Psoas muscle (tissue), 8 donors: ENCODE measurements around the gene EML4. TPM values are rescaled to one million over a fixed set of nuclear protein-coding genes. Genes with fewer than 3 reads are reported as not detected.
"Not testable (repeated sequence)": the region's sequence is repeated elsewhere in the genome, so short reads cannot be mapped to it uniquely, and the experiment has no call there.

Source experiments
- ATAC-seq, 4 donors: fragments of 200-7000 bp; cut with Tn5 transposase; one replicate each; pipeline ENCODE4 v1.9.1; 2020; ENCODE audit warnings: moderate library complexity in 3 of 4, mild to moderate bottlenecking in 2 of 4
- DNase-seq, 2 donors: peaks; one replicate each; pipeline ENCODE4 v3.0.0-alpha.2; 2020
- H3K27ac ChIP-seq: fragments of 200-600 bp; one replicate; pipeline ENCODE4 v1.8.0; 2022
- H3K27me3 ChIP-seq, 3 donors: fragments of 200-600 bp in 1 of 3; one replicate each; pipeline versions ENCODE4 v1.6.1 to v1.8.0; 2013 to 2022; ENCODE audit warnings: low read length in 2 of 3, mild to moderate bottlenecking in 2 of 3, moderate library complexity in 1 of 3; ENCODE audit not compliant: insufficient read depth in 3 of 3
- H3K36me3 ChIP-seq, 2 donors: fragments of 200-600 bp in 1 of 2; one replicate each; pipeline versions ENCODE4 v1.6.1 to v1.8.0; 2013 to 2022; ENCODE audit warnings: low read depth in 1 of 2, mild to moderate bottlenecking in 1 of 2, moderate library complexity in 1 of 2; ENCODE audit not compliant: insufficient read depth in 1 of 2
- H3K4me1 ChIP-seq: fragments of 200-600 bp; one replicate; pipeline ENCODE4 v1.8.0; 2022
- H3K4me3 ChIP-seq: fragments of 200-600 bp; one replicate; pipeline ENCODE4 v1.8.0; 2022; ENCODE audit warnings: mild to moderate bottlenecking
- H3K9me3 ChIP-seq: fragments of 200-600 bp; one replicate; pipeline ENCODE4 v1.8.0; 2022
- CTCF ChIP-seq: fragments of 200-600 bp; IDR thresholded peaks from one replicate; pipeline ENCODE4 v1.8.0; 2022; ENCODE audit warnings: antibody characterized with exemption
- WGBS, 3 donors: extraction: QIAGEN DNeasy Blood & Tissue Kit; methylation state at CpG; one replicate each; pipeline versions ENCODE4 v1.1.6 to v1.1.7; 2013; 5-methylcytosine and 5-hydroxymethylcytosine counted together
- intact Hi-C, 2 donors: fragments of 100-400 bp; cut with DNase I; formaldehyde crosslinking; loops; one replicate each; pipeline versions ENCODE4 v1.11.0 to v1.14.2; 2022
- polyA plus RNA-seq, 3 donors: library from polyadenylated mRNA; stranded (reverse); fragments of 200-250 nt; gene quantifications; one replicate each; pipeline ENCODE4 v1.2.3, GENCODE V29; 2013
- total RNA-seq, 4 donors: library from RNA; stranded (reverse); fragmentation: NEBNext Ultra II Directional in 2 of 4; extraction: Animal tissue kit (Norgen Biotek cat#: 25700) in 2 of 4; gene quantifications; one replicate each; pipeline versions ENCODE4 v1.2.1 to v1.2.4, GENCODE V29; 2021 to 2023
- donor health status: healthy with polysubstance abuse.
- donor health status: DM: no; HTN: no; CAD: no; lungs with moderate emphysema.
- donor health status: Bipolar disorder and iron deficiency.
- donor health status: healthy.
- donor health status: DM: yes; HTN: yes; CAD: no.
- donor health status: DM: no; HTN: no; CAD: no.
- donor health status: DM: no; HTN: no; CAD: no.
- donor health status: DM: yes; HTN: yes; CAD: no.

Gene EML4
- total and polyA plus RNA-seq, 7 donors = 2.7 to 8.9 (median 5.0) TPM

- TF ChIP-seq CTCF = no peak
- no peak for ATAC-seq
These were observed 39.7 kb upstream of the EML4 start for GRCh38 chr2:42129487-42129852.

GRCh38 chr2:42129947-42130346 lies 39.2 kb upstream of the EML4 start:
- Histone ChIP-seq H3K27me3 (peaks cover 0 to 17% (median 0%) of the 10 kb centered on the region in 3 donors), H3K36me3 (no peaks in the 10 kb centered on the region), H3K4me1 (peaks cover 17% of the 10 kb centered on the region), H3K4me3 (no peak overlapping the region), H3K9me3 (no peaks in the 10 kb centered on the region), H3K27ac (no peak overlapping the region)
- TF ChIP-seq CTCF = no peak
- intact Hi-C loops = no loop called here
- DNase-seq (no peak), ATAC-seq (no peak)
- WGBS, 3 donors = 95 to 100% (median 97%) methylated on average over 5 of the region's 5 CpGs

More at GRCh38 chr2:42129487-42129852, 39.7 kb upstream of the EML4 start:
- WGBS, 3 donors = 95 to 100% (median 95%) methylated on average over 1 of the region's 1 CpG
- Histone ChIP-seq H3K27me3 (peaks cover 0 to 17% (median 0%) of the 10 kb centered on the region in 3 donors), H3K9me3 (no peaks in the 10 kb centered on the region), H3K36me3 (no peaks in the 10 kb centered on the region), H3K4me3 (no peak overlapping the region), H3K4me1 (peaks cover 17% of the 10 kb centered on the region), H3K27ac (no peak overlapping the region)
- intact Hi-C loops = no loop called here
- DNase-seq = no peak

- H3K27ac ChIP-seq, H3K27me3 ChIP-seq, intact Hi-C loops, H3K4me3 ChIP-seq, H3K36me3 ChIP-seq, ATAC-seq, H3K9me3 ChIP-seq, DNase-seq: not testable (repeated sequence)
- peaks cover 17% of the 10 kb centered on the region for H3K4me1 ChIP-seq
- 97% methylated on average over 9 to 10 of the region's 10 CpGs for WGBS, 3 donors
These were observed 38.3 kb upstream of the EML4 start for GRCh38 chr2:42130858-42131257.

GRCh38 chr2:42132191-42132965 lies 36.8 kb upstream of the EML4 start:
- no peak for TF ChIP-seq CTCF
- WGBS, 3 donors = 27 to 36% (median 34%) methylated on average over 8 of the region's 8 CpGs
- H3K4me1 ChIP-seq = peaks cover 17% of the 10 kb centered on the region
- DNase-seq (no peak), ATAC-seq (peak in 1 of 4 donors; percentile 39)
- H3K36me3 ChIP-seq = no peaks in the 10 kb centered on the region
- peaks cover 0 to 5% (median 0%) of the 10 kb centered on the region in 3 donors for H3K27me3 ChIP-seq
- H3K27ac ChIP-seq = peak overlapping the region; percentile 18
- H3K4me3 ChIP-seq = no peak overlapping the region
- no peaks in the 10 kb centered on the region for H3K9me3 ChIP-seq
- intact Hi-C loops = no loop called here

GRCh38 chr2:42132966-42133641 lies 36.0 kb upstream of the EML4 start:
- ATAC-seq (peak; percentile 79 to 95 (median 90)), DNase-seq (peak; percentile 81 to 89)
- no peak for TF ChIP-seq CTCF
- no peaks in the 10 kb centered on the region for H3K9me3 ChIP-seq
- H3K36me3 ChIP-seq = no peaks in the 10 kb centered on the region
- H3K4me1 ChIP-seq = peaks cover 20% of the 10 kb centered on the region
- H3K4me3 ChIP-seq = peak overlapping the region; percentile 32
- peak overlapping the region; percentile 18 for H3K27ac ChIP-seq
- WGBS, 3 donors = 4 to 10% (median 6%) methylated on average over 17 of the region's 17 CpGs
- H3K27me3 ChIP-seq = peaks cover 0 to 5% (median 0%) of the 10 kb centered on the region in 3 donors
- intact Hi-C loops = no loop called here
